Spleen (tissue), 11 donors: ENCODE measurements around the gene PRSS2. TPM values are rescaled to one million over a fixed set of nuclear protein-coding genes. Genes with fewer than 3 reads are reported as not detected.

Source experiments
- DNase-seq: peaks from one replicate; pipeline ENCODE4 v3.0.0-alpha.2; 2020
- H3K27ac ChIP-seq, 8 donors: fragments of 200-600 bp; sonication (generic) in 7 of 8; 1 replicate in 4 of 8; 2 replicates in 4 of 8; pipeline versions ENCODE4 v1.5.0 to v1.8.0; 2016 to 2021; ENCODE audit warnings: inconsistent platforms in 4 of 8, mild to moderate bottlenecking in 4 of 8, moderate library complexity in 1 of 8
- H3K27me3 ChIP-seq, 7 donors: fragments of 200-600 bp; sonication (generic) in 6 of 7; replicated peaks in 1 of 7; 1 replicate in 4 of 7; 2 replicates in 3 of 7; pipeline versions ENCODE4 v1.5.0 to v1.8.0; 2016 to 2021; ENCODE audit warnings: inconsistent platforms in 3 of 7, mild to moderate bottlenecking in 1 of 7
- H3K36me3 ChIP-seq, 6 donors: fragments of 200-600 bp; sonication (generic) in 5 of 6; 1 replicate in 4 of 6; 2 replicates in 2 of 6; pipeline versions ENCODE4 v1.5.0 to v1.8.0; 2016 to 2021; ENCODE audit warnings: inconsistent platforms in 2 of 6
- H3K4me1 ChIP-seq, 6 donors: fragments of 200-600 bp; sonication (generic) in 5 of 6; 1 replicate in 3 of 6; 2 replicates in 3 of 6; pipeline versions ENCODE4 v1.5.0 to v1.8.0; 2016 to 2021; ENCODE audit warnings: inconsistent platforms in 3 of 6
- H3K4me3 ChIP-seq, 8 donors: fragments of 200-600 bp; sonication (generic) in 7 of 8; 1 replicate in 4 of 8; 2 replicates in 4 of 8; pipeline versions ENCODE4 v1.5.0 to v1.8.0; 2016 to 2021; ENCODE audit warnings: inconsistent platforms in 4 of 8, mild to moderate bottlenecking in 4 of 8, moderate library complexity in 2 of 8
- H3K9me3 ChIP-seq, 8 donors: fragments of 200-600 bp; sonication (generic) in 7 of 8; 1 replicate in 4 of 8; 2 replicates in 4 of 8; pipeline versions ENCODE4 v1.5.0 to v1.8.0; 2016 to 2021; ENCODE audit warnings: inconsistent platforms in 4 of 8
- CTCF ChIP-seq, 11 experiments: fragments of 200-600 bp in 7 of 11; fragments of 450-650 bp in 4 of 11; sonication (generic) in 4 of 11; IDR thresholded peaks in 8 of 11; conservative IDR thresholded peaks in 3 of 11; 1 replicate in 7 of 11; 2 replicates in 4 of 11; pipeline versions ENCODE4 v1.4.0 to v1.8.0; 2016 to 2021; ENCODE audit warnings: antibody characterized with exemption in 11 of 11, inconsistent platforms in 4 of 11, mild to moderate bottlenecking in 1 of 11
- POLR2A ChIP-seq, 3 donors: fragments of 450-650 bp; IDR thresholded peaks; one replicate each; pipeline ENCODE4 v1.5.1; 2017; ENCODE audit warnings: antibody characterized with exemption in 3 of 3, mild to moderate bottlenecking in 1 of 3
- POLR2AphosphoS5 ChIP-seq, 3 donors: sonication (generic); formaldehyde crosslinking; IDR thresholded peaks; one replicate each; pipeline ENCODE4 v1.5.1; 2017; ENCODE audit warnings: antibody characterized with exemption in 3 of 3
- WGBS, 5 donors: extraction: QIAGEN DNeasy Blood & Tissue Kit in 3 of 5; methylation state at CpG; one replicate each; pipeline versions ENCODE4 v1.1.5 to v1.1.7; 2013 to 2018; 5-methylcytosine and 5-hydroxymethylcytosine counted together
- intact Hi-C: fragments of 100-400 bp; cut with DNase I; formaldehyde crosslinking; loops from one replicate; pipeline ENCODE4 v1.15.0; 2023; ENCODE audit warnings: low total_unique reads
- polyA plus RNA-seq, 3 donors: library from polyadenylated mRNA; stranded (reverse); fragments of 200-250 nt; gene quantifications; one replicate each; pipeline ENCODE4 v1.2.1, GENCODE V29; 2013
- total RNA-seq, 7 donors: library from RNA; depleted of rRNA in 3 of 7; stranded (reverse); fragments of >200 nt in 3 of 7; fragmentation: NEBNext Ultra II Directional in 4 of 7; extraction: Animal tissue kit (Norgen Biotek cat#: 25700) in 4 of 7; gene quantifications; one replicate each; pipeline versions ENCODE4 v1.1.0 to v1.2.1, GENCODE V29; 2016 to 2021
- donor health status: healthy with polysubstance abuse.
- donor health status: DM: no; HTN: no; CAD: no; lungs with moderate emphysema.
- donor health status: DM: no; HTN: no; CAD: no.
- donor health status: Bipolar disorder and iron deficiency.
- donor health status: healthy.
- donor health status: DM: no; HTN: no; CAD: no.
- donor health status: DM: yes; HTN: yes; CAD: no.

Gene PRSS2
- total and polyA plus RNA-seq, 10 donors: 1.1 to 14.5 (median 2.6) TPM; not detected in 4

- peaks cover 0 to 43% (median 16%) of the 10 kb centered on the region in 7 donors for H3K27me3 ChIP-seq
- peaks cover 0 to 32% (median 13%) of the 10 kb centered on the region in 6 donors for H3K36me3 ChIP-seq
- H3K9me3 ChIP-seq: no peaks in the 10 kb centered on the region
- peak overlapping the region; percentile 91 to 98 (median 94) for H3K27ac ChIP-seq
- TF ChIP-seq CTCF (IDR thresholded peaks at IDR 0.05 in 8 of 11, conservative IDR thresholded peaks at IDR 0.05 in 3 of 11) (no peak), POLR2A (IDR thresholded peaks at IDR 0.05) (no peak), POLR2AphosphoS5 (IDR thresholded peaks at IDR 0.05) (no peak)
- peaks cover under 1 to 92% (median 38%) of the 10 kb centered on the region in 6 donors for H3K4me1 ChIP-seq
- intact Hi-C loops: no loop called here
- H3K4me3 ChIP-seq: peak overlapping the region in 7 of 8 donors; percentile 33 to 77 (median 42)
- DNase-seq: no peak
- 53 to 58% (median 58%) methylated on average over 3 of the region's 3 CpGs for WGBS, 5 donors
These were observed 28.7 kb downstream of the PRSS2 start for GRCh38 chr7:142799437-142799835.

- peaks cover 6 to 92% (median 38%) of the 10 kb centered on the region in 6 donors for H3K4me1 ChIP-seq
- H3K9me3 ChIP-seq: no peaks in the 10 kb centered on the region
- peaks cover 0 to 43% (median 16%) of the 10 kb centered on the region in 7 donors for H3K27me3 ChIP-seq
- DNase-seq: no peak
- H3K27ac ChIP-seq: peak overlapping the region; percentile 91 to 98 (median 94)
- H3K36me3 ChIP-seq: peaks cover 0 to 32% (median 13%) of the 10 kb centered on the region in 6 donors
- peak overlapping the region in 5 of 8 donors; percentile 2 to 77 (median 45) for H3K4me3 ChIP-seq
- intact Hi-C loops: no loop called here
- WGBS, 5 donors: 61 to 80% (median 71%) methylated on average over 1 of the region's 1 CpG
- TF ChIP-seq POLR2AphosphoS5 (IDR thresholded peaks at IDR 0.05) (no peak), CTCF (IDR thresholded peaks at IDR 0.05 in 8 of 11, conservative IDR thresholded peaks at IDR 0.05 in 3 of 11) (no peak), POLR2A (IDR thresholded peaks at IDR 0.05) (no peak)
These were observed 29.3 kb downstream of the PRSS2 start for GRCh38 chr7:142800088-142800487.

GRCh38 chr7:142800699-142801260 lies 30.0 kb downstream of the PRSS2 start:
- peaks cover 0 to 32% (median 13%) of the 10 kb centered on the region in 6 donors for H3K36me3 ChIP-seq
- H3K27ac ChIP-seq: peak overlapping the region; percentile 91 to 98 (median 94)
- 68 to 90% (median 81%) methylated on average over 5 to 7 of the region's 7 CpGs for WGBS, 5 donors
- H3K9me3 ChIP-seq: no peaks in the 10 kb centered on the region
- peaks cover 0 to 36% (median 16%) of the 10 kb centered on the region in 7 donors for H3K27me3 ChIP-seq
- DNase-seq: no peak
- H3K4me1 ChIP-seq: peaks cover 6 to 92% (median 41%) of the 10 kb centered on the region in 6 donors
- TF ChIP-seq POLR2AphosphoS5 (IDR thresholded peaks at IDR 0.05) (no peak), POLR2A (IDR thresholded peaks at IDR 0.05) (no peak), CTCF (IDR thresholded peaks at IDR 0.05 in 8 of 11, conservative IDR thresholded peaks at IDR 0.05 in 3 of 11) (no peak)
- intact Hi-C loops: no loop called here
- peak overlapping the region in 3 of 8 donors; percentile 2 to 77 (median 3) for H3K4me3 ChIP-seq

GRCh38 chr7:142801601-142802295 lies 31.0 kb downstream of the PRSS2 start:
- Histone ChIP-seq H3K4me3 (peak overlapping the region in 1 of 8 donors; percentile 77), H3K27ac (peak overlapping the region; percentile 2 to 98 (median 88)), H3K9me3 (no peaks in the 10 kb centered on the region), H3K4me1 (peaks cover 6 to 92% (median 44%) of the 10 kb centered on the region in 6 donors), H3K27me3 (peaks cover 0 to 26% (median 7%) of the 10 kb centered on the region in 7 donors), H3K36me3 (peaks cover 0 to 32% (median 13%) of the 10 kb centered on the region in 6 donors)
- 81 to 92% (median 83%) methylated on average over 8 of the region's 8 CpGs for WGBS, 5 donors
- no peak for DNase-seq
- intact Hi-C loops: no loop called here
- peak in 1 of 3 donors; percentile 31 for TF ChIP-seq POLR2AphosphoS5 (IDR thresholded peaks at IDR 0.05)
- TF ChIP-seq CTCF (IDR thresholded peaks at IDR 0.05 in 8 of 11, conservative IDR thresholded peaks at IDR 0.05 in 3 of 11): no peak
